Measurements from ENCODE around the gene PIK3C3.

Gene PIK3C3

DNA sequence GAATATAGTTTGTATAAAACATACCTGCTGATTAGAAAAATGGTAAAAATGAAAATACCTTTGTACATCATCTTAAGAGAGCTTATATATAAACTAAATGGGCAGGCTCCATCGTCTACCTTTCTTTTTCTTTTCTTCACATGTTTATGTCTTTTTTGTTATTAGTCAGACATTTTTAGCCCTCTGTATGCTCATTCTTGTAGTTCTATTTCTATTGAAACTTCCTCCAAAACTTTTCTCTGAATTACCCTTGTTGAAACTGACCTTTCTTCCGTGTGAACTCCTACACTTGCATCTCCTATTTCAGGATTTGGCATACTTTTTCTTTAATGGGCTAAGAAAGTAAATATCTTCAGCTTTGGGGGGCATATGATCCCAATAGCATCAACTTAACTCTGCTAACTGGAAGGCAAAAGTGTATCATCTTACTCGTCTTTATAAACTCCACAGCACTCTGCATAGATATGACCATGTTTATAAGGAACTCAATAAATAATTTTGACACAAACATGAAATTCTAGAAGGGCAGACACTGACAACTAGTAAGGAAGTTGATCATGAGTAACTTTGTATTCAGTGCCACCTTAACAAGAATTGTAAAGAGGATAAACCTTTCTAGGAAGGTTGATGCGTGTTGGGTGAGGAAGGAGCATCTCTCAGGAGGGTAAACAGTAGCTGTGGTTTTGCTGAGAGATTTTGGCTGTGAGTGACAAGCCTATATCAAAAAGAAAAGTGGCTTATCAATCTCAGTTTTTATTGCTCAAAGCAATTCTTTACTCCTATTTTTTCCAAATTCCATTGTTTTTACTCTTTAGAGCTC is 127.6 kb downstream of the PIK3C3 start:
- no peaks in the 10 kb centered on the region for H3K27me3 ChIP-seq
- H3K4me1 ChIP-seq: no peaks in the 10 kb centered on the region
- TF ChIP-seq, protein P1, sequence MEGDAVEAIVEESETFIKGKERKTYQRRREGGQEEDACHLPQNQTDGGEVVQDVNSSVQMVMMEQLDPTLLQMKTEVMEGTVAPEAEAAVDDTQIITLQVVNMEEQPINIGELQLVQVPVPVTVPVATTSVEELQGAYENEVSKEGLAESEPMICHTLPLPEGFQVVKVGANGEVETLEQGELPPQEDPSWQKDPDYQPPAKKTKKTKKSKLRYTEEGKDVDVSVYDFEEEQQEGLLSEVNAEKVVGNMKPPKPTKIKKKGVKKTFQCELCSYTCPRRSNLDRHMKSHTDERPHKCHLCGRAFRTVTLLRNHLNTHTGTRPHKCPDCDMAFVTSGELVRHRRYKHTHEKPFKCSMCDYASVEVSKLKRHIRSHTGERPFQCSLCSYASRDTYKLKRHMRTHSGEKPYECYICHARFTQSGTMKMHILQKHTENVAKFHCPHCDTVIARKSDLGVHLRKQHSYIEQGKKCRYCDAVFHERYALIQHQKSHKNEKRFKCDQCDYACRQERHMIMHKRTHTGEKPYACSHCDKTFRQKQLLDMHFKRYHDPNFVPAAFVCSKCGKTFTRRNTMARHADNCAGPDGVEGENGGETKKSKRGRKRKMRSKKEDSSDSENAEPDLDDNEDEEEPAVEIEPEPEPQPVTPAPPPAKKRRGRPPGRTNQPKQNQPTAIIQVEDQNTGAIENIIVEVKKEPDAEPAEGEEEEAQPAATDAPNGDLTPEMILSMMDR (IDR thresholded peaks at IDR 0.05): no peak
- H3K9me3 ChIP-seq: no peaks in the 10 kb centered on the region
- intact Hi-C loops (cut with DNase I; ENCODE audit: low total_unique reads): no loop called here
- H3K4me3 ChIP-seq: no peak overlapping the region
- H3K27ac ChIP-seq: no peak overlapping the region
- DNase-seq: no peak
- H3K36me3 ChIP-seq: peaks cover 22 to 55% (median 28%) of the 10 kb centered on the region in 3 donors

DNA sequence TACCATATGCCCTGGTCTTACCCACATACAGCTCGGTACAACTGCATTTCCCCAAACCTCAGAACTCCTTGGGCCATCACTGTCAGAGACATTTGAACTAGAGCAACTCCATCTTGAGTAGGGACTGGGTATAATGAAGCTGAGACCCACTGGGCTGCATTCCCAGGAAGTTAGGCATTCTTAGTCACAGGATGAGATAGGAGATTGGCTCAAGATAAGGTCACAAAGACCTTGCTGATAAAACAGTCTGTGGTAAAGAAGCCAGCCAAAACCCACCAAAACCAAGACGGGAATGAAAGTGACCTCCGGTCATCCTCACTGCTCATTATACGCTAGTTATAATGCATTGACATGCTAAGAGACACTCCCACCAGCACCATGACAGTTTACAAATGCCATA is 131.3 kb downstream of the PIK3C3 start:
- Histone ChIP-seq H3K4me3 (no peak overlapping the region), H3K36me3 (peaks cover 11 to 27% (median 22%) of the 10 kb centered on the region in 3 donors), H3K9me3 (no peaks in the 10 kb centered on the region), H3K4me1 (no peaks in the 10 kb centered on the region), H3K27ac (no peak overlapping the region), H3K27me3 (no peaks in the 10 kb centered on the region)
- intact Hi-C loops (cut with DNase I; ENCODE audit: low total_unique reads): no loop called here
- no peak for DNase-seq
- TF ChIP-seq, protein P1 (IDR thresholded peaks at IDR 0.05): no peak

DNA sequence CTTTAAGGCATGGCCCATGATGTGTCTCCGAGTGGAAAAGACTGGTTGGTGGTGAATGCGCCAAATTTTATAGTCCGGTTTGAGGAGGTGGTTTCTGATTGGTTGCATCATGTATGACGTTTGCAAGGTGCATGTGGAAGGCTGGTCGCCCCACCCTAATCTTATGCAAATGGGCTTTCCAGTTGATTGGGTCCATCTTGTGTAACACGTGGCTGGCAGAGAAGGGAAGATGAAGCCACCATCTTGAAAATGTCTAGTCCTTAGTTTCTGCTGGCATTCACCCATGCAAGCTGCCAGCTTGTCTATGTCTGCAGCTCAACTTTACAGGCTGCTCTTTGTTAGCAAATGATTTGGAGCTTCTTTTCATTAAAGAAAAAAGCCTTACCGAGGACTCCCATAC is 132.2 kb downstream of the PIK3C3 start:
- TF ChIP-seq, protein P1 (IDR thresholded peaks at IDR 0.05): no peak
- intact Hi-C loops (cut with DNase I; ENCODE audit: low total_unique reads): no loop called here
- H3K9me3 ChIP-seq: no peaks in the 10 kb centered on the region
- H3K27ac ChIP-seq: no peak overlapping the region
- DNase-seq: no peak
- no peaks in the 10 kb centered on the region for H3K4me1 ChIP-seq
- no peak overlapping the region for H3K4me3 ChIP-seq
- no peaks in the 10 kb centered on the region for H3K27me3 ChIP-seq
- H3K36me3 ChIP-seq: peaks cover 6 to 19% (median 19%) of the 10 kb centered on the region in 3 donors

DNA sequence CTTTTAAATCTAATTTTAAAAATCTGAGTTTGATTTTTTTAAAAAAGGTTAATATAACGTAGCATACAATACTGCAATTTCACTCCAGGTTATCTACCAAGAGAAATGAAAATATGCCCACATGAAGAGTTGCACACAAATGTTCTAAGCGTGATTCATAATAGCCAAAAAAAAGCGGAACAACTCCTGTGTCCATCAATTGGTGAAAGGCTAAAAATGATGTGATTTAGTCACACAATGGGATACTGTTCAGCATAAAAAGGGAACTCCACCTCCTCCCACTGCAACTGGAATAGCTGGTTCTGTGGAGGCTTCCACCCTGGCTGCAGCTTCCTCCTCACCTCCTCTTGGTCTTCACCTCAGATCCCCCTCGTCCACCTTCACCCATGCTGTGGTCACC is 132.8 kb downstream of the PIK3C3 start:
- Histone ChIP-seq H3K4me1 (no peaks in the 10 kb centered on the region), H3K27me3 (no peaks in the 10 kb centered on the region)

DNA sequence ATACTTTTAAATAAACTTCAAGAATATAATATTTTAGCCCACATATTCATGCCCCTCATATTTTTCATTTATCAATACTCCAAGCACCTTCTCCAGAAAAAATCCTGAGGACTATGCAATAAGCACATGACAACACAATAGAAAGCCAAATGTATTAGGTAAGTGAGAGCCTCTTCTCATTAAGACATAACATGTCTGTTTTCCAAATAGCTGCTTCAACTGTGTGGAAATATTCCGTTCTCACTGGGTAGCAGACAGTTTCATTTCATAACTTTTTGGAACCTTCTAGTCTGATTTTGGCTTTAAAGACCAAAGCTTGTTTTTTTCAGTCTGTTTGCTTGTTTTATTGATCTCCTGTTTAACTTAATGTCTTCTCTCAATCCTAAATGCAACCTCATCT is 137.8 kb downstream of the PIK3C3 start:
- no peak for DNase-seq
- Histone ChIP-seq H3K36me3 (no peaks in the 10 kb centered on the region), H3K27me3 (no peaks in the 10 kb centered on the region), H3K9me3 (no peaks in the 10 kb centered on the region), H3K27ac (no peak overlapping the region), H3K4me1 (no peaks in the 10 kb centered on the region), H3K4me3 (no peak overlapping the region)
- intact Hi-C loops (cut with DNase I; ENCODE audit: low total_unique reads): no loop called here
- TF ChIP-seq, protein P1 (IDR thresholded peaks at IDR 0.05): no peak

More for the DNA sequence above, 132.8 kb downstream of the PIK3C3 start:
- Histone ChIP-seq H3K36me3 (peaks cover 6 to 13% (median 12%) of the 10 kb centered on the region in 3 donors), H3K27ac (no peak overlapping the region), H3K9me3 (no peaks in the 10 kb centered on the region), H3K4me3 (no peak overlapping the region)
- TF ChIP-seq, protein P1 (IDR thresholded peaks at IDR 0.05): no peak
- intact Hi-C loops (cut with DNase I; ENCODE audit: low total_unique reads): no loop called here
- DNase-seq: no peak

All from tibial artery (tissue), 4 donors.